Vagina (tissue), 2 donors: Measurements from ENCODE around the gene SLC31A2.

Experiments
- CTCF ChIP-seq, 3 experiments: fragments of 450-650 bp in 2 of 3; fragments of 200-600 bp in 1 of 3; sonication (generic) in 1 of 3; IDR thresholded peaks; one replicate each; pipeline ENCODE4 v1.5.1; 2017 to 2019; ENCODE audit warnings: antibody characterized with exemption in 3 of 3, mild to moderate bottlenecking in 2 of 3, moderate library complexity in 2 of 3
- POLR2AphosphoS5 ChIP-seq, 2 donors: sonication (generic); formaldehyde crosslinking; IDR thresholded peaks; one replicate each; pipeline ENCODE4 v1.9.0; 2017; ENCODE audit warnings: antibody characterized with exemption in 2 of 2, mild to moderate bottlenecking in 2 of 2, low read depth in 1 of 2; ENCODE audit not compliant: insufficient read depth in 1 of 2

- no peak for TF ChIP-seq CTCF (IDR thresholded peaks at IDR 0.05)
- no peak for TF ChIP-seq POLR2AphosphoS5 (IDR thresholded peaks at IDR 0.05; ENCODE audit: insufficient read depth in 1 of 2, low read depth in 1 of 2)
Observed at GRCh38 chr9:113163001-113163400, 12.2 kb downstream of the SLC31A2 start.
